Measurements from ENCODE around the gene CENPB.
"Not testable (repeated sequence)": the region's sequence is repeated elsewhere in the genome, so short reads cannot be mapped to it uniquely, and the experiment has no call there.

The CENPB gene

DNA sequence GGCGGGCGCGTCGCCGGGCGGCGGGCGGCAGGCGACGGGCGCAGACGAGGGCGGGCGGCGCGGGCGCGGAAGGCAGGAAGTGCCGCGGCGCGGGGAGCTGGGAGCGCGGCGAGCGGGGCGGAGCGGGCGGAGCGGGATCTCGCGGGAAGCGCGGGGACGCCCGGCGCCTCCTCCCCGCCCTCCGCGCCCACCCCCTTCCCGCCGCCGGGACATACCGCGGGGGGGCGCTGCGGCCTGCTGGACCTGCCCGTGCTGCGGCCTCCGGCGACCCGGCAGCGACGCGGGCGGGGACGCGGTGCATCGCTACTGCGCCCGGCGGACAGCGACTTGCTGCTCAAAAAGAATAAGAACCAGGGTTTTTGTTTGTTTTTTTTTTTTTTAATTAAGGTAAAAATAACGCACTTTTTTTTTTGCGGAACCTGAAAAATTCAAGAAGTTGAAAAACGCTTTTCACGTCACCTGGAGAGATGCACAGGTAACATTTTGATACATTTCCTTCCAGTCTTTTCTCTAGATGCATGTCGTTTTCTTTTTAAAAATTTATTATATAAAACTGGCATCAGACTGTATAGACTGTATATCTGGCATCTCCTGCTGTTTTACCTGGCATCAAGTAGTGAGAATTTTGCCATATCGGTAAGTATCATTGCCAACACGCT is at the start of gene CENPB:
Gene CENPB (minus strand): TSS at position 76 of the 659 bp plus-strand sequence. CDS start 257 bp downstream, outside the sequence.
- H3K4me3 ChIP-seq (ENCODE audit: low read depth, low read length), result peak within 1 kb of the TSS; percentile 67
- DNase-seq (ENCODE audit: low read depth), result no peak
- peak; percentile 67 for TF ChIP-seq CTCF (IDR thresholded peaks at IDR 0.05; ENCODE audit: low read depth, low read length, missing control alignments)

DNA sequence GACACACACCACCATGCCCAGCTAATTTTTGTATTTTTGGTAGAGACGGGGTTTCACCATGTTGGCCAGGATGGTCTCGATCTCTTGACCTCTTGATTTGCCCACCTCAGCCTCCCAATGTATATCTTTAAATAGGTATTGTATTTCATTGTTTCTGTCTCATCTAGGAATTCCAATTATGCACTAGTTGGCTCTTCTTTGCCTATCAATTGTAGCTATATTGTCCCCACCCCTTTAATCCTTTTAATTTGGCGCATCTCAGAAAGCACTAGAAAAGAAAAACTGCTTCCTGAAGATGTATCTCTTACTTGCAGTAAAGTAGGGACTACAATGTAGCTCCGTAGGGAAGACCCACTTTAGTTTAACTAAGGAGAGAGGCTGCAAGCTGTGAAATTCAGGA is 49.6 kb upstream of the CENPB start:
- TF ChIP-seq CTCF (IDR thresholded peaks at IDR 0.05; ENCODE audit: low read depth, low read length, missing control alignments), result no peak
- H3K4me3 ChIP-seq (ENCODE audit: low read depth, low read length), result no peak overlapping the region
- no peak for DNase-seq (ENCODE audit: low read depth)

- DNase-seq (ENCODE audit: low read depth); H3K4me3 ChIP-seq (ENCODE audit: low read depth, low read length): not testable (repeated sequence)
These were observed 43.4 kb upstream of the CENPB start for GRCh38 chr20:3829891-3830290.

DNA sequence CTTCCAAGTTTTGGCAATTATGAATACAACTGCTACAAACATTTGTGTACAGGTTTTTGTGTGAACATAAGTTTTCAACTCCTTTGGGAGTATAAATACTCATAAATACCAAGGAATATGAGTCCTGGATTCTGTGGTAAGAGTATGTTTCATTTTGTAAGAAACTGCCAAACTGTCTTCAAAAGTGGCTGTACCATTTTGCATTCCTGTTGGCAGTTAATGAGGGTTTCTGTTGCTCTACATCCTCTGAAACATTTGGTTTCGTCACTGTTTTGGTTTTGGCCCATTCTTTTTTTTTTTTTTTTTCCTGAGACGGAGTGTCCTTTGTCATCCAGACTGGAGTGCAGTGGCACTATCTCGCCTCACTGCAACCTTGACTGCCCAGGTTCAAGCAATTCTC is 42.3 kb upstream of the CENPB start:
- DNase-seq (ENCODE audit: low read depth), result no peak
- no peak overlapping the region for H3K4me3 ChIP-seq (ENCODE audit: low read depth, low read length)
- no peak for TF ChIP-seq CTCF (IDR thresholded peaks at IDR 0.05; ENCODE audit: low read depth, low read length, missing control alignments)

- H3K4me3 ChIP-seq (ENCODE audit: low read depth, low read length), result no peak overlapping the region
- no peak for TF ChIP-seq CTCF (IDR thresholded peaks at IDR 0.05; ENCODE audit: low read depth, low read length, missing control alignments)
- no peak for DNase-seq (ENCODE audit: low read depth)
These were observed 39.9 kb upstream of the CENPB start for GRCh38 chr20:3826420-3826819.

DNA sequence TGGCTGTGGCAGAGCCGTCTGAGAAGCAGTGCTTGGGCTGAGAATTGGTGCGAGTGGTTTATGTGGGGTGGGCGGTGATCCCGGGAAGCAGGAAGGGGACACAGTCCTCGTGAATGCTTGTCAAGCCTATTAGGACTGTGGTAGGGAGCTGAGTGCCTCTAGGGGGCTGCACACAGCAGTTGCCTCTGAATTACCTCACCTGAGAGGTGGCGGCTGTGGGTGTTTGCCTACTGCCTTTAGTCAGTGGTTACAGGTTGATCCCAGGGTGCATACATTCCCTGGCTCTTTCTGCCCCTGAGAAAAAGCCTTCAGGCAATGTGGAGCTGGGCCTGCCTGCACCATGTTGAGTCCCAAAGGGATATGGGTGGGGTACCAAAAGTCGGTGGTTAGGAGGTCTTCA is 39.0 kb upstream of the CENPB start:
- no peak overlapping the region for H3K4me3 ChIP-seq (ENCODE audit: low read depth, low read length)
- TF ChIP-seq CTCF (IDR thresholded peaks at IDR 0.05; ENCODE audit: low read depth, low read length, missing control alignments), result no peak
- DNase-seq (ENCODE audit: low read depth), result no peak

DNA sequence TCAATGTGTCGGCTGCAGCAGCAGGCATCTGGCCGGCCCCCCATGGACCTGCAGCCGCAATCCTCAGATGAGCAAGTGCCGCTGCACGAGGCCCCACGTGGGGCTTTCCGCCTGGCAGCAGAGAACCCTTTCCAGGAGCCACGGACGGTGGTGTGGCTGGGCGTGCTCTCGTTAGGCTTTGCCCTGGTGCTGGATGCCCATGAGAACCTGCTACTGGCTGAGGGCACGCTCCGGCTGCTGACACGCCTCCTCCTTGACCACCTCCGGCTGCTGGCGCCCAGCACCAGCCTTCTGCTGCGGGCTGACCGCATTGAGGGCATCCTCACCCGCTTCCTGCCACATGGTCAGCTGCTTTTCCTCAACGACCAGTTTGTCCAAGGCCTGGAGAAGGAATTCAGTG is 37.3 kb upstream of the CENPB start:
- no peak for TF ChIP-seq CTCF (IDR thresholded peaks at IDR 0.05; ENCODE audit: low read depth, low read length, missing control alignments)
- DNase-seq (ENCODE audit: low read depth), result no peak
- H3K4me3 ChIP-seq (ENCODE audit: low read depth, low read length), result no peak overlapping the region
